Suprapubic skin (tissue), 4 donors: ENCODE data around the gene CDC7.

Experiments used
- CTCF ChIP-seq, 2 donors: fragments of 200-600 bp in 1 of 2; fragments of 450-650 bp in 1 of 2; sonication (generic) in 1 of 2; IDR thresholded peaks; one replicate each; pipeline ENCODE4 v1.5.1; 2016 to 2019; ENCODE audit warnings: antibody characterized with exemption in 2 of 2, mild to moderate bottlenecking in 1 of 2, moderate library complexity in 1 of 2
- EP300 ChIP-seq: sonication (generic); formaldehyde crosslinking; IDR thresholded peaks from one replicate; pipeline ENCODE4 v1.6.1; 2017; ENCODE audit warnings: antibody characterized with exemption
- POLR2AphosphoS5 ChIP-seq, 3 donors: sonication (generic); formaldehyde crosslinking; IDR thresholded peaks; one replicate each; pipeline ENCODE4 v1.6.1; 2017; ENCODE audit warnings: antibody characterized with exemption in 3 of 3

- TF ChIP-seq CTCF (IDR thresholded peaks at IDR 0.05) (no peak), POLR2AphosphoS5 (IDR thresholded peaks at IDR 0.05) (no peak), EP300 (no peak)
These were observed 41.4 kb downstream of the CDC7 start for GRCh38 chr1:91541918-91542533.
